ENCODE results near the gene DAB2IP.

- TF ChIP-seq CTCF (IDR thresholded peaks at IDR 0.05) (no peak), POLR2A (IDR thresholded peaks at IDR 0.05) (no peak), POLR2AphosphoS5 (IDR thresholded peaks at IDR 0.05) (no peak), EP300 (IDR thresholded peaks at IDR 0.05) (no peak)
These were observed 176.0 kb downstream of the DAB2IP start for GRCh38 chr9:121827251-121827967.

Measured in upper lobe of left lung (tissue), 4 donors.